GM18511 (cell line): ENCODE data around the gene RIMBP2.

ENCODE experiments used
- ATAC-seq: cut with Tn5 transposase; IDR thresholded peaks from one replicate; pipeline ENCODE4 v1.9.1; 2021; ENCODE audit warnings: mild to moderate bottlenecking, moderate library complexity; ENCODE audit not compliant: unreplicated experiment

The RIMBP2 gene

GRCh38 chr12:130577351-130577750 lies 138.7 kb downstream of the RIMBP2 start:
- no peak for ATAC-seq

- no peak for ATAC-seq
Measured at GRCh38 chr12:130576371-130576816, 139.7 kb downstream of the RIMBP2 start.

GRCh38 chr12:130574402-130574801 lies 141.7 kb downstream of the RIMBP2 start:
- no peak for ATAC-seq

GRCh38 chr12:130573766-130574165 lies 142.3 kb downstream of the RIMBP2 start:
- ATAC-seq, result no peak

GRCh38 chr12:130573235-130573634 lies 142.9 kb downstream of the RIMBP2 start:
- no peak for ATAC-seq

- no peak for ATAC-seq
Measured at GRCh38 chr12:130572553-130572952, 143.5 kb downstream of the RIMBP2 start.

- ATAC-seq, result no peak
Measured at GRCh38 chr12:130571734-130572133, 144.4 kb downstream of the RIMBP2 start.

GRCh38 chr12:130571089-130571488 lies 145.0 kb downstream of the RIMBP2 start:
- ATAC-seq, result no peak

GRCh38 chr12:130569521-130569920 lies 146.6 kb downstream of the RIMBP2 start:
- no peak for ATAC-seq

- ATAC-seq, result no peak
Measured at GRCh38 chr12:130568501-130568900, 147.6 kb downstream of the RIMBP2 start.

- no peak for ATAC-seq
Measured at GRCh38 chr12:130568041-130568440, 148.1 kb downstream of the RIMBP2 start.

GRCh38 chr12:130566446-130567155 lies 149.5 kb downstream of the RIMBP2 start:
- no peak for ATAC-seq

- ATAC-seq, result no peak
Measured at GRCh38 chr12:130565189-130565588, 150.9 kb downstream of the RIMBP2 start.

- ATAC-seq, result no peak
Measured at GRCh38 chr12:130563323-130563722, 152.8 kb downstream of the RIMBP2 start.

- no peak for ATAC-seq
Measured at GRCh38 chr12:130562716-130563115, 153.4 kb downstream of the RIMBP2 start.

GRCh38 chr12:130560321-130560720 lies 155.8 kb downstream of the RIMBP2 start:
- no peak for ATAC-seq

GRCh38 chr12:130559806-130560205 lies 156.3 kb downstream of the RIMBP2 start:
- no peak for ATAC-seq

GRCh38 chr12:130557886-130558765 lies 158.0 kb downstream of the RIMBP2 start:
- ATAC-seq, result no peak

- ATAC-seq, result no peak
Measured at GRCh38 chr12:130557201-130557600, 158.9 kb downstream of the RIMBP2 start.

GRCh38 chr12:130556486-130557055 lies 159.5 kb downstream of the RIMBP2 start:
- no peak for ATAC-seq

- ATAC-seq, result no peak
Measured at GRCh38 chr12:130555628-130556485, 160.2 kb downstream of the RIMBP2 start.
